ENCODE measurements around the gene BLOC1S4. TPM values are rescaled to one million over a fixed set of nuclear protein-coding genes. Genes with fewer than 3 reads are reported as not detected.
A peak's percentile ranks its signal among the peaks of the same experiment; 100 is the strongest.

Gene BLOC1S4
- total and polyA plus RNA-seq, 12 donors: 6.5 to 31.7 (median 17.5) TPM

- WGBS, 4 donors: 77 to 88% (median 84%) methylated on average over 8 to 23 of the region's 23 CpGs
- Histone ChIP-seq H3K9me3 (replicated peaks in 1 of 3) (no peaks in the 10 kb centered on the region), H3K4me1 (replicated peaks in 1 of 2) (no peaks in the 10 kb centered on the region), H3K4me3 (no peak overlapping the region), H3K27ac (peak overlapping the region in 1 of 5 donors; percentile 66), H3K36me3 (replicated peaks in 1 of 2) (no peaks in the 10 kb centered on the region), H3K27me3 (no peaks in the 10 kb centered on the region)
- intact Hi-C loops (cut with DNase I): no loop called here
- TF ChIP-seq CTCF (IDR thresholded peaks at IDR 0.05) (no peak), POLR2A (IDR thresholded peaks at IDR 0.05) (no peak)
- no peak for DNase-seq
These were observed 34.6 kb downstream of the BLOC1S4 start for GRCh38 chr4:6750286-6751221.

- Histone ChIP-seq H3K4me1 (replicated peaks in 1 of 2) (no peaks in the 10 kb centered on the region), H3K27me3 (no peaks in the 10 kb centered on the region), H3K4me3 (no peak overlapping the region), H3K36me3 (replicated peaks in 1 of 2) (no peaks in the 10 kb centered on the region), H3K9me3 (replicated peaks in 1 of 3) (no peaks in the 10 kb centered on the region), H3K27ac (peak overlapping the region in 1 of 5 donors; percentile 40)
- no peak for TF ChIP-seq CTCF (IDR thresholded peaks at IDR 0.05)
- no peak for TF ChIP-seq POLR2A (IDR thresholded peaks at IDR 0.05)
- 71 to 90% (median 81%) methylated on average over 17 to 18 of the region's 18 CpGs for WGBS, 4 donors
- no peak for DNase-seq
- intact Hi-C loops (cut with DNase I): no loop called here
These were observed 35.9 kb downstream of the BLOC1S4 start for GRCh38 chr4:6751611-6752485.

- no peak for DNase-seq
- no peaks in the 10 kb centered on the region for H3K9me3 ChIP-seq (replicated peaks in 1 of 3)
- 81 to 90% (median 81%) methylated on average over 6 of the region's 6 CpGs for WGBS, 4 donors
- TF ChIP-seq CTCF (IDR thresholded peaks at IDR 0.05) (no peak), POLR2A (IDR thresholded peaks at IDR 0.05) (no peak)
- H3K4me3 ChIP-seq: no peak overlapping the region
- H3K4me1 ChIP-seq (replicated peaks in 1 of 2): no peaks in the 10 kb centered on the region
- H3K27ac ChIP-seq: peak overlapping the region in 1 of 5 donors; percentile 74
- intact Hi-C loops (cut with DNase I): no loop called here
- H3K27me3 ChIP-seq: no peaks in the 10 kb centered on the region
- no peaks in the 10 kb centered on the region for H3K36me3 ChIP-seq (replicated peaks in 1 of 2)
These were observed 36.5 kb downstream of the BLOC1S4 start for GRCh38 chr4:6752486-6752829.

GRCh38 chr4:6753103-6753560 is 37.2 kb downstream of the BLOC1S4 start:
- no peak overlapping the region for H3K4me3 ChIP-seq
- H3K27ac ChIP-seq: peak overlapping the region in 1 of 5 donors; percentile 74
- H3K9me3 ChIP-seq (replicated peaks in 1 of 3): no peaks in the 10 kb centered on the region
- WGBS, 4 donors: 77 to 91% (median 83%) methylated on average over 6 to 18 of the region's 18 CpGs
- no peak for TF ChIP-seq CTCF (IDR thresholded peaks at IDR 0.05)
- no peak for TF ChIP-seq POLR2A (IDR thresholded peaks at IDR 0.05)
- no peaks in the 10 kb centered on the region for H3K27me3 ChIP-seq
- intact Hi-C loops (cut with DNase I): no loop called here
- DNase-seq: peak in 2 of 7 donors; percentile 30 to 64
- no peaks in the 10 kb centered on the region for H3K36me3 ChIP-seq (replicated peaks in 1 of 2)
- no peaks in the 10 kb centered on the region for H3K4me1 ChIP-seq (replicated peaks in 1 of 2)
